ENCODE measurements around the gene SNX27.

DNA sequence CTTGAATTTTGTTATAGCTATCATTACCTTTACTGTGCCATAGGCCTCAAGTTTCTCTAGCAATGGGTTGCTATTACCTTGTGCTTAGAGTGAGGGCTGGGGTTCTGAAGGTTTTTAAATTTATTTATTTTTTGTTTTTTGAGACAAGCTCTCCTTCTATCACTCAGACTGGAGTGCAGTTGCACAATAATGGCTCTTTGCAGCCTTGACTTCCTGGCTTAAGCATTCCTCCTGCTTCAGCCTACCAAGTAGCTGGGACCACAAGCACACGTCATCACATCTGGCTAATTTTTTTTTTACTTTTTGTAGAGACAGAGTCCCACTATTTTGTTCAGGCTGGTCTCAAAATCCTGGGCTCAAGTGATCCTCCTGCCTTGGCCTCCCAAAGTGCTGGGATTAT lies 41.5 kb downstream of the SNX27 start:
- TF ChIP-seq, protein P1, sequence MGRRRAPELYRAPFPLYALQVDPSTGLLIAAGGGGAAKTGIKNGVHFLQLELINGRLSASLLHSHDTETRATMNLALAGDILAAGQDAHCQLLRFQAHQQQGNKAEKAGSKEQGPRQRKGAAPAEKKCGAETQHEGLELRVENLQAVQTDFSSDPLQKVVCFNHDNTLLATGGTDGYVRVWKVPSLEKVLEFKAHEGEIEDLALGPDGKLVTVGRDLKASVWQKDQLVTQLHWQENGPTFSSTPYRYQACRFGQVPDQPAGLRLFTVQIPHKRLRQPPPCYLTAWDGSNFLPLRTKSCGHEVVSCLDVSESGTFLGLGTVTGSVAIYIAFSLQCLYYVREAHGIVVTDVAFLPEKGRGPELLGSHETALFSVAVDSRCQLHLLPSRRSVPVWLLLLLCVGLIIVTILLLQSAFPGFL (CRISPR knock-in tag; IDR thresholded peaks at IDR 0.05; ENCODE audit: borderline replicate concordance) = no peak
- TF ChIP-seq, protein P2, sequence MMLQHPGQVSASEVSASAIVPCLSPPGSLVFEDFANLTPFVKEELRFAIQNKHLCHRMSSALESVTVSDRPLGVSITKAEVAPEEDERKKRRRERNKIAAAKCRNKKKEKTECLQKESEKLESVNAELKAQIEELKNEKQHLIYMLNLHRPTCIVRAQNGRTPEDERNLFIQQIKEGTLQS (CRISPR knock-in tag; conservative IDR thresholded peaks at IDR 0.05) = no peak
- TF ChIP-seq ESRRA (CRISPR knock-in tag; IDR thresholded peaks at IDR 0.05; ENCODE audit: borderline replicate concordance) = no peak
- no peak for TF ChIP-seq SMAD3 (CRISPR knock-in tag; IDR thresholded peaks at IDR 0.05; ENCODE audit: borderline replicate concordance)
- no peak for TF ChIP-seq RORB (CRISPR knock-in tag; IDR thresholded peaks at IDR 0.05)
- no peak for TF ChIP-seq SP1 (CRISPR knock-in tag; conservative IDR thresholded peaks at IDR 0.05)
- TF ChIP-seq, protein P3, sequence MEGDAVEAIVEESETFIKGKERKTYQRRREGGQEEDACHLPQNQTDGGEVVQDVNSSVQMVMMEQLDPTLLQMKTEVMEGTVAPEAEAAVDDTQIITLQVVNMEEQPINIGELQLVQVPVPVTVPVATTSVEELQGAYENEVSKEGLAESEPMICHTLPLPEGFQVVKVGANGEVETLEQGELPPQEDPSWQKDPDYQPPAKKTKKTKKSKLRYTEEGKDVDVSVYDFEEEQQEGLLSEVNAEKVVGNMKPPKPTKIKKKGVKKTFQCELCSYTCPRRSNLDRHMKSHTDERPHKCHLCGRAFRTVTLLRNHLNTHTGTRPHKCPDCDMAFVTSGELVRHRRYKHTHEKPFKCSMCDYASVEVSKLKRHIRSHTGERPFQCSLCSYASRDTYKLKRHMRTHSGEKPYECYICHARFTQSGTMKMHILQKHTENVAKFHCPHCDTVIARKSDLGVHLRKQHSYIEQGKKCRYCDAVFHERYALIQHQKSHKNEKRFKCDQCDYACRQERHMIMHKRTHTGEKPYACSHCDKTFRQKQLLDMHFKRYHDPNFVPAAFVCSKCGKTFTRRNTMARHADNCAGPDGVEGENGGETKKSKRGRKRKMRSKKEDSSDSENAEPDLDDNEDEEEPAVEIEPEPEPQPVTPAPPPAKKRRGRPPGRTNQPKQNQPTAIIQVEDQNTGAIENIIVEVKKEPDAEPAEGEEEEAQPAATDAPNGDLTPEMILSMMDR (IDR thresholded peaks at IDR 0.05) = no peak
- no peak for TF ChIP-seq ELF4 (CRISPR knock-in tag; IDR thresholded peaks at IDR 0.05; ENCODE audit: low read depth)
- no peak for TF ChIP-seq FOXK1 (CRISPR knock-in tag; IDR thresholded peaks at IDR 0.05)
- TF ChIP-seq, protein P4, sequence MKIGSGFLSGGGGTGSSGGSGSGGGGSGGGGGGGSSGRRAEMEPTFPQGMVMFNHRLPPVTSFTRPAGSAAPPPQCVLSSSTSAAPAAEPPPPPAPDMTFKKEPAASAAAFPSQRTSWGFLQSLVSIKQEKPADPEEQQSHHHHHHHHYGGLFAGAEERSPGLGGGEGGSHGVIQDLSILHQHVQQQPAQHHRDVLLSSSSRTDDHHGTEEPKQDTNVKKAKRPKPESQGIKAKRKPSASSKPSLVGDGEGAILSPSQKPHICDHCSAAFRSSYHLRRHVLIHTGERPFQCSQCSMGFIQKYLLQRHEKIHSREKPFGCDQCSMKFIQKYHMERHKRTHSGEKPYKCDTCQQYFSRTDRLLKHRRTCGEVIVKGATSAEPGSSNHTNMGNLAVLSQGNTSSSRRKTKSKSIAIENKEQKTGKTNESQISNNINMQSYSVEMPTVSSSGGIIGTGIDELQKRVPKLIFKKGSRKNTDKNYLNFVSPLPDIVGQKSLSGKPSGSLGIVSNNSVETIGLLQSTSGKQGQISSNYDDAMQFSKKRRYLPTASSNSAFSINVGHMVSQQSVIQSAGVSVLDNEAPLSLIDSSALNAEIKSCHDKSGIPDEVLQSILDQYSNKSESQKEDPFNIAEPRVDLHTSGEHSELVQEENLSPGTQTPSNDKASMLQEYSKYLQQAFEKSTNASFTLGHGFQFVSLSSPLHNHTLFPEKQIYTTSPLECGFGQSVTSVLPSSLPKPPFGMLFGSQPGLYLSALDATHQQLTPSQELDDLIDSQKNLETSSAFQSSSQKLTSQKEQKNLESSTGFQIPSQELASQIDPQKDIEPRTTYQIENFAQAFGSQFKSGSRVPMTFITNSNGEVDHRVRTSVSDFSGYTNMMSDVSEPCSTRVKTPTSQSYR (CRISPR knock-in tag; IDR thresholded peaks at IDR 0.05) = no peak

Data from WTC11 (cell line).